SKM-1 treated with dmso at 0.1 percent for 144 hours (cell line): Measurements from ENCODE around the gene IRF9.

Experiments
- DNase-seq: peaks from one replicate; lab custom pipeline; 2025; ENCODE audit not compliant: unreplicated experiment; lab: John Stamatoyannopoulos, UW

Gene IRF9

DNA sequence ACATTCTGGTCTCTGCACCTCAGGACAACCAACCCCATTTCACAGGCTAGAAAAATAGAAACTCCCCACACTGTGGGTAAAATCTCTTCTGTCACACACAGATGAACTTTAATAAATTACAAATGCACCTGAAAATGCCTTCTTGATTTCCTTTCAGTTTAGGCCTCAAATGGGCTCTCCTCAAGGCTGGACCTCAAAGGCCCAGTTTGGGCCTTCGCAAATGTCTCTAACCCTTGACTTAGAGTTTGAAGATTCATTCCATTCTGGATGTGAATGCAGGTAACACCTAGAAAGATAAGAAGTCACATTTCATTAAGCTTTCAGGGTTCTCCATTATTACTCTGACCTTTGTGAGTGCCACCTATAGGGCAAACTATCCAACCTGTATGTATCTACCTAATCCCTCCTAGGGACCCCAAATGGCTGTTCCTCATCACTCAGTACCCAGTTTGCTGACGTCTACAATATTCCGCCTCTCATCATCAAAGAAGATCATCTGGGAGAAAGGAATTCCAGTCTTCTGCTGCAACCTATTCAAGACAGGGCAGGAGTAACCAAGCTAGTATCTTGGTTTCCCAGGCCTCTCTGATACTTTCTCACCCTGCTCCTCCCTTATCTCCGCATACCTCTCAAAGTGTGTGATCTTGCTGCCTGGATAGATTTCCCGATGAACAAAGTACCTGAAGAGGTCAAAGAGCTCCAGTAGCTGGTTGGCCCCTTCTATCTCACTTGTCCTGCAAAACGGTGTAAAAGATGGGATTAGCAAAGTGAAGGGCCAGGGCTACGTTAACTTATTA is 53.0 kb downstream of the IRF9 start:
- DNase-seq = no peak

DNA sequence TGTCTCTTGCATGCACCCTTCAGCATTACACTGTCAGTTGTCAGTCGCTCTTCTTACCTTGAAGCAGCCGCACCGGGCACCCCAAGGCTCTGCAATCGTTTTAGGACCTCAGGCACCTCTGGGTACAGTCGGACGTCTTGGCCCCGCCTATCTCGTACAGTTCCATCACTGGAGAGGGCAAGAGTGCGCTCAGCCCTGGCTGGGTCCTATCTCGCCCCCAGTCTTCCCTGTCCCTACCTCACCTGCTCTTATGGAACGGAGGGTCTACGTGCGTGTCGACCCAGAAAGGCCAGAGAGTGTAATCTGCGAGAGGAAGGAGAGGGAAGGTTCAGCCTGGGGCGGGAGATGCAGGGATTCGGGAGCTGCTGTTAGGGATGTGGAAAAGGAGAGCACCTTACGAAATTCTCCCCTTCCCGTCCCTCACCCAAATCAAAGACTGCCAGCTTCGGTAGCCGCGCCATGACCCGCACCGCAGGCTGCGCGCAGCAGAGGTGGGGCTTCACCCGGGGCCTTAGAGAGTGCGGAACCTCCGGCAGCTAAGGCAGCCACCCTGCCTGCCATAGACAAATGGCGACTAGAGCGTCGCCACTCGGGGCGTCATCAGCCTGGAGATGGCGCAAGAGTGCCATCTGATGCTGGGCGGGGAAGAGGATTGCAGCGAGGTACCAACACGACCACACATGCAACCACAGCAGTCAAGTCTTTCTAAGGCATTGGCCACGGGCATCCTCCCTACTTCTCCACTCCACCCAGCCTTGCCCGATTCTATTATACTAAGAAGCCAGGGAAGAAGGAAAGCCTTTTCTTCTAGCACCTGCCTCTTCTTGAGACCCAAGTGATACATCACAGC is 54.7 kb downstream of the IRF9 start, which contains the start of gene MDP1:
TSS of gene MDP1 (minus strand) at position 572 of the 850 bp plus-strand sequence. CDS start at position 461, 111 bp downstream.
- DNase-seq = peak; percentile 52
